GM21367 (cell line): ENCODE data around the gene RGMA.

Experiments used
- ATAC-seq: cut with Tn5 transposase; IDR thresholded peaks from one replicate; pipeline ENCODE4 v1.9.1; 2021; ENCODE audit not compliant: unreplicated experiment

The RGMA gene, protein sequence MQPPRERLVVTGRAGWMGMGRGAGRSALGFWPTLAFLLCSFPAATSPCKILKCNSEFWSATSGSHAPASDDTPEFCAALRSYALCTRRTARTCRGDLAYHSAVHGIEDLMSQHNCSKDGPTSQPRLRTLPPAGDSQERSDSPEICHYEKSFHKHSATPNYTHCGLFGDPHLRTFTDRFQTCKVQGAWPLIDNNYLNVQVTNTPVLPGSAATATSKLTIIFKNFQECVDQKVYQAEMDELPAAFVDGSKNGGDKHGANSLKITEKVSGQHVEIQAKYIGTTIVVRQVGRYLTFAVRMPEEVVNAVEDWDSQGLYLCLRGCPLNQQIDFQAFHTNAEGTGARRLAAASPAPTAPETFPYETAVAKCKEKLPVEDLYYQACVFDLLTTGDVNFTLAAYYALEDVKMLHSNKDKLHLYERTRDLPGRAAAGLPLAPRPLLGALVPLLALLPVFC

DNA sequence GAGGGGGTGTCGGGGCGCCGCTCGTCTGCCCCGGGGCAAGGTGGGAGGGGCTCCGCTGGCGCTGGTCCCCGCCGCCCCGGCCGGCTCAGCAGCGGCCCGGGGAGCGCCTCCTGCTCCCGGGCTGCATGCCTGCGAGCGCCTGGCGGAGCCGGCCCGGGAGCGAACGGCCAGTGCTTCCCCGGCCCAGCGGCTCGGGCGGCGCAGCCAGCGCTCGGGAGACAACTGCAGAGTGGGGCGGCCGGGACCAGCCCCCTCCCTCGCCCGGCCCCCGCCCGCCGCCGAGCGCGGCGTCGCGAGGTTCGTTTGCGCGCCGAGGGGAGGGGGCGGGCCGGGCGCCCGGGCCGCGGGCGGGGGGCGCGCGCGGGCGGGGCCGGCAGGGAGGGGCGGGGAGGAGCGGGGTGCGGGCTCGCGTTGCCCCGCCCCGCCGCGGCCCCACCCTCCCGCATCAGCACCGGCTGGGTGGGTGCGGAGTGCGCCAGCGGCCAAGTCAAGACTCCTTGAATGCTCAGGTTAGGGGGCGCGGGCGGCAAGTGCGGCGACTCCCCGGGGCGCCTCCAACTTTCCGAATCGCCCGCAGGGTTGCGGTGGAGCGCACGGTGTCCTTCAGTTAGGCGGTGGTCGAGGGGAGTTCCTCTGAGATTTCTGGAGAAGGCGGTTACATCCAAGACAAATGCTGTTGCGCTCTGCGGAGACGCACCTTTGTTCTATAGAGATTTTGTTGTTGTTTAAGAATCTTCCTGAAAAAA, at the start of gene RGMA:
RGMA (minus strand) TSS at position 231 of the 746 bp plus-strand sequence. CDS start 279 bp downstream, outside the sequence.
- no peak for ATAC-seq

- no peak for ATAC-seq
Measured at GRCh38 chr15:93136606-93137005, 47.6 kb upstream of the RGMA start.

DNA sequence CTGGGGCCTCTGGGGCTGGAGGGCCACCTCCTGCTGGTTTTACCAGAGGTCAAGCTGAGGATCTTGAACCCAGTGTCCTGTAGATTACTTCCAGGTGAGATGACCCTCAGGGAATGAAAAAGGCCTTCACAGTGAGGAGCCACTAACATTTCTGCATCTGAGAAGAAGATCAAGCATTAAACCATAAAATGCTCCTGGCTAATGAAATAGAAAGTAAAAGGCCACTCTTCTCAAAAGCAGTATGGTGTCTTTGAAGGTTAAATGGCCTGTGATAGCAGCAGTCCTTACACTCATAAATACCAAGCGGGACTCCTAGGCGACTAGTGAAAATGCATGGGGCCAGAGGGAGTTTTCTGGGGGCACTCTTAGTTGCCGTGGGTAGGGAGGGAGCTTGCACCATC, 47.0 kb upstream of the RGMA start:
- no peak for ATAC-seq

DNA sequence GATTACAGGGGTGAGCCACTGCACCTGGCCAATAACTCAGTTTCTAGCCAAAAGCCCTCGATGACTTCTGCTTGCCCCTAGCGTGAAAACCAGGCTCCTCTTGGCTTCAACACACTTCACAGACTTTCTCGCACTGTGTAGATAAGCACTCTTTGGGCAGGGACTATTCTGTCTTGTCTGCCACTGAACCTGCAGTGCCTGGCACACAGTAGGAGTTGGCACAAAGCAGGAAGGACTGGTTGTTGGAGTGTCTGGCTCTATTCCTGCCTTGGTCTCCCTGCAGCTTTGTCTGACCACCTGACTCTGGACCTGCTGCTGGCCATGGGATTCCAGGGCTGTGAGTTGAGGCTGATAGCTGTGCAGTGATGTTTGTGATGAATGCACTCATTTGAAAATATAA, 46.4 kb upstream of the RGMA start:
- ATAC-seq: no peak

GRCh38 chr15:93131485-93132095, 42.6 kb upstream of the RGMA start:
- no peak for ATAC-seq

- no peak for ATAC-seq
Measured at GRCh38 chr15:93129702-93130488, 40.9 kb upstream of the RGMA start.

DNA sequence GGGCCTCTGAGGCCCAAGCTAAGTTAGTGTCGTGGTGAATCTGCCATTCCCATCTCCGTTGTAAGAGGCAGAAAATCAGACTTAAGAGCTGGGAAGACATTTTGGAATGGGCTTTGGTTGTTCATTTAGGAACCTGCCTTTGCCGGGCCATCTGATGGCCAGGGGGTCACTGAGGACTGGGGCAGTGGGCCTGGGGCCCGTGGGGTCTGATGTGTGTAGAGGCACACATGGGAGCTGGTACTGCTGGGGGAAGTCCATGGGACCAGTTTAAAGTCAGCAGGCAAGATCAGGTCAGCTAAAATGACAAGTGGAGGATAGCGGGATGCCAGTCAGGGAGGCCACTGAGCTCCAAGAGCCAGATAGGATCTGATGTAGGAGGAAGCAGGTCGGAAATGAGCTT, 38.3 kb upstream of the RGMA start:
- ATAC-seq: no peak

DNA sequence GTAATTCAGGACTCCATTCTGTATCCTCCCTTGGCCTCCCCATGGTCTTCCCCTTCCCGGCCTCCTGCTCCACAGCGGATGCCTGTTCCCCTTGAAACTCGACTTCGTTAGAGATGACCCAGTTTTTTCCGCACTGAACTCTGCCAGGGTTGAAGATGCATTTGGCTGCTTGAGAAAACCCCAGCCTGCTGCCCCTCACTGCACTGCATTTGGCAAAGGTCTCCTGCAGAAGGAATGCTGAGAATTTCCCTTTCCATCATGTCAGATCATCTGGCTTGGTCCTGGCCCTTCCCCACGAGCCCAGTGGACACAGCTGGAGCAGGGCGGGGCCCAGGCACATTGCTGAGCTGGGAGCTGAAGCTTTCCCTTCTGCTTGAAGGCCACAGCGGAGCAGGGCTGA, 37.6 kb upstream of the RGMA start:
- no peak for ATAC-seq

DNA sequence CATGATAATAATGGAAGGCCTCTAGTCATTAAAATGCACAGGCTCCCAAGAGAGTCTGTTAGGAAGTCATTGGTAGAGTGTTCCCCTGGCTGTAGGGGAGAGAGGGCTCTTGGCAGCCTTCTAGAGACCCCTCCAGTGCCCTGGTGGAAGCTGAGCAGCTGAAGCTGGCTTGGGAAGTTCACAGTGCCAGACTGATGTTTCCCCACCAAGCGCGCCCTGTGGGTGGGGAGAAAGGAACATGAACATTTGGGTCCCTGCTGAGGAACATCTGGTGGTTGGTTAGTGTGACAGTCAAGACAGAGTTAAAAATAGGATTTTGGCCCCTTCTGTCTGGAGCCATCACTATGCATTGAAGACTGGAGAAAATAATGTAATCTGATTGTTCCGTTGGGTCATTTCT, 37.1 kb upstream of the RGMA start:
- ATAC-seq: no peak

DNA sequence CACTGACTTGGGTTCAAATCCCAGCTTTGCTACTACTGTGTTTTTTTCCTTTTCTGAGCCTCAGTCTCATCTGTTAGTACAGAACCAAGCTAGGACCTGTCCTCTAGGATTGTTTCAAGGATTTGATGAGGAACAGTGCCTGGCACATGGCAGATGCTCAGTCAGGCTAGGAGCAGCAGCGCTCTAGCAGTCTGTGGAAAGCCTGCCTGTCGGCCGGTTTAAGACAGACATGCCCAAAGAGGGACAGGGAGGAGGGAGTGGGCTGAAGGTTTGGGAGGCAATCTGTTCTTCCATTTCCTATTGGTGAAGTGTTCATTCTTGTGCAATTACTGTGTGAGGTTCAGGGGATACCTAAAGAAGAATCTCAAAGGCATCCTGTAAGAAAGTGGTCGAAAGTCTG, 35.1 kb upstream of the RGMA start:
- no peak for ATAC-seq

GRCh38 chr15:93121973-93122910, 33.2 kb upstream of the RGMA start:
- no peak for ATAC-seq

DNA sequence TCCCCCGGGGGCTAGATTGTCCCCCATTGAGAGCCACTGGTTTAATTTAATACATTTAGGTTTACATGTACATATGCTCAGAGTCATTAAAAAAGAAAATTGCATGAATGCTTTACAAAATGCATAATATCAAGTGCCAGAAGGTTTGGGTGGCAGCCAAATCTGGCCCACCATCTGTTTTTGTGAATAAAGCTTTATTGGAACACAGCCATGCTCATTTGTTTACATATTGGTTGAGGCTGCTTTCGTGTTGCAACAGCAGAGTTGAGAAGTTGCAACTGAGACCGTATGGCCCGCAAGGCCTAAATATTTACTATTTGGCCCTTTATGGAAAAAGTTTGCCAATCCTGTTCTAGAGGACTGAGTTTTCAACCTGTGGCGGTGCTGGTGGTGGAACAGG, 32.1 kb upstream of the RGMA start:
- ATAC-seq: no peak

DNA sequence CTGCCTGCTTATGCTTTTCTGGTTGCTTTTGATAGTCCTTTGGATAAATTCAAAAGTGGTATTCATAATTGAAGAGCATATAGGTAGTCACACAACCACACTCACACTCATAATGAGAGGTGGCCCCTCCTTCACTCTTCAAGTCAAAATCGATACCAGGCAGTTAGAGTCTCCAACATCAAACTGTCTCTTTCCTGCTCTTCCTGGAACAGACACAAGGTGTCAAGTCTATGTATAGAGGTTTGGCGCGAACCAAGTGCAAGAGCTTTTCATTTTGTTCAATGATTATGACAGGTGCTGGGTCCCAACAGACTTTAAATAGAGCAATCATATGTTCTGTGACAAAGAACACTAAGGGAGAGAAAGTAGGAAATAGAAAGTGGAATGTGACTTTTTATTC, 29.9 kb upstream of the RGMA start:
- no peak for ATAC-seq

- no peak for ATAC-seq
Measured at GRCh38 chr15:93111451-93111850, 22.4 kb upstream of the RGMA start.

DNA sequence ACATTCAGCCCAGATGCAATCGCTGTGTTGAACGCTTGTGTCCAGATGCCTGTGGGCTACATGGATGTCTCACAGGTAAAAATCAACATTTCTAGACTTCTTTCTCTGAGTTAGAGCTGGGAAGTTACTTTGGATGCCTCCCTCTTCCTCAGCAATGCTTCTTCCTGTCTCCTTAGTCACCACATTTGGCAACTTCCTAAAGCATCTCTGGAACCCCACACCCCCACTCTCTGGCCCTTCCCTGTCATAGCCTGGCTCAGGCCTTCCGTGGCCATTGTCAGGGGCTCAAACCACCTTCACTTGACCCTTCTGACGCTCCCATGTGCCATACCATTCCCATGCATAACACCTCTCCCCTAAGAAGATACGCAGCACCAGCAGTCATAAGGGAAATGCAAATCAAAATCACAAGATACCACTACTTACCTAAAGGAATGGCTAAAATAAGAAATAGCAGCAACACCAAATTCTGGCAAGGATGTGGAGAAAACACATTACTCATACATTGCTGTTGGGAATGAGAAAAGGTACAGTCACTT, 21.6 kb upstream of the RGMA start:
- ATAC-seq: no peak

- ATAC-seq: no peak
Measured at GRCh38 chr15:93109336-93110102, 20.5 kb upstream of the RGMA start.

- no peak for ATAC-seq
Measured at GRCh38 chr15:93107646-93108045, 18.6 kb upstream of the RGMA start.

- ATAC-seq: no peak
Measured at GRCh38 chr15:93105485-93105884, 16.5 kb upstream of the RGMA start.

DNA sequence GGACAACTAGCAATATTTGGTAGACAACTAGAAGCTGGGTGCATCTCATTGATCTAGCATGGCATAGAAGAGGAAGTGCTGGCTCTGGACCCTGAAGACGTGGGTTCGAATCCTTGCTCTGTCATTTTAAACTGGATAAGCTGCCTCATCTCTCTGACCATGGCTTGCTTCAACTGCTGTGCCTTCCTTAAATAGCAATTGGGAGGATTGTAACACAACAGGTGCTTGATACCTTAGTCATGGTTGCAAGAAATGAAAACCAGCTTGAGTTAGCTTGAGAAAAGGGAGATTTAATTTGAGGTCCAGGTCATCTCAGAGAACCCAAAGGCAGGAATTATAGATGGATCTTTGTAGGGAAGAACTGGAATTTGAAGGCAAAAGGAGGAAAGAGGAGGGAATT, 14.8 kb upstream of the RGMA start:
- ATAC-seq: no peak
